Fibroblast of villous mesenchyme (primary cell): ENCODE results near the gene LRRC8B. TPM values are rescaled to one million over a fixed set of nuclear protein-coding genes. Genes with fewer than 3 reads are reported as not detected.

ENCODE experiments used
- DNase-seq: peaks from one replicate; pipeline ENCODE4 v3.0.0-alpha.2; 2010; ENCODE audit warnings: low read depth
- H3K4me3 ChIP-seq: 2 replicates; pipeline ENCODE4 v1.5.1; 2011; ENCODE audit warnings: low read depth, mild to moderate bottlenecking, low read length
- total RNA-seq: library from RNA; depleted of rRNA; stranded (reverse); fragments of >200 nt; gene quantifications from 2 replicates; pipeline ENCODE4 v1.2.3, GENCODE V29; 2012
- TF ChIP-seq, protein P1 (sequence below): IDR thresholded peaks from 2 replicates; pipeline ENCODE4 v1.5.1; 2012; ENCODE audit warnings: low read depth, mild to moderate bottlenecking, low read length; ENCODE audit not compliant: insufficient read depth

The LRRC8B gene
- total RNA-seq, 1 donor, result 0.86 TPM

DNA sequence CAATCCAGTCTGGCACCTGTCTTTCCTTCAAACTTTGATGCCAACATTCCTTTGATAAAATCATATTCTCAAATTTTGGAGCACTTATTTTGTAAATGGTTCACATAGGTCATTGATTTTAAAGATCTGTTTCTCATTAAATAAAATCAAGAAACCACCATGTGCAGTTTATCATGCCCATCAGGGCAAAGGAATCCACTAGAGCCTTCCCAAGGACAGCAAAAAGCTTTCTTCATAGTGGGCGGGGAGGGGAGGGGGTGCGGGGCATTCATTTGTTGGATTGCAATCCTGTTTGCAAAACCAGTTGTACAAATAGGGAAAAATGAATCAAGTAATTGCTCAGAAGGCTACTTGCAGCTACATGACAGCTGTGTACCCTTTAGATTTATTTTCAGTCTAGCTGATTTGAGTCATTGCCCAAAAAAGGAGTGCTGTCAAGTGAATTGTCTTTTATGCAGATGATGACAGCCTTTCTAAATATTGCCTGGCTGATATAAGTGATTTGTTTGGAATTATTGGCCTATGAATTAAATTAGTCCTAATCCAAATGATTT, 23.0 kb downstream of the LRRC8B start:
- TF ChIP-seq, protein P1, sequence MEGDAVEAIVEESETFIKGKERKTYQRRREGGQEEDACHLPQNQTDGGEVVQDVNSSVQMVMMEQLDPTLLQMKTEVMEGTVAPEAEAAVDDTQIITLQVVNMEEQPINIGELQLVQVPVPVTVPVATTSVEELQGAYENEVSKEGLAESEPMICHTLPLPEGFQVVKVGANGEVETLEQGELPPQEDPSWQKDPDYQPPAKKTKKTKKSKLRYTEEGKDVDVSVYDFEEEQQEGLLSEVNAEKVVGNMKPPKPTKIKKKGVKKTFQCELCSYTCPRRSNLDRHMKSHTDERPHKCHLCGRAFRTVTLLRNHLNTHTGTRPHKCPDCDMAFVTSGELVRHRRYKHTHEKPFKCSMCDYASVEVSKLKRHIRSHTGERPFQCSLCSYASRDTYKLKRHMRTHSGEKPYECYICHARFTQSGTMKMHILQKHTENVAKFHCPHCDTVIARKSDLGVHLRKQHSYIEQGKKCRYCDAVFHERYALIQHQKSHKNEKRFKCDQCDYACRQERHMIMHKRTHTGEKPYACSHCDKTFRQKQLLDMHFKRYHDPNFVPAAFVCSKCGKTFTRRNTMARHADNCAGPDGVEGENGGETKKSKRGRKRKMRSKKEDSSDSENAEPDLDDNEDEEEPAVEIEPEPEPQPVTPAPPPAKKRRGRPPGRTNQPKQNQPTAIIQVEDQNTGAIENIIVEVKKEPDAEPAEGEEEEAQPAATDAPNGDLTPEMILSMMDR, result no peak
- no peak overlapping the region for H3K4me3 ChIP-seq
- no peak for DNase-seq

DNA sequence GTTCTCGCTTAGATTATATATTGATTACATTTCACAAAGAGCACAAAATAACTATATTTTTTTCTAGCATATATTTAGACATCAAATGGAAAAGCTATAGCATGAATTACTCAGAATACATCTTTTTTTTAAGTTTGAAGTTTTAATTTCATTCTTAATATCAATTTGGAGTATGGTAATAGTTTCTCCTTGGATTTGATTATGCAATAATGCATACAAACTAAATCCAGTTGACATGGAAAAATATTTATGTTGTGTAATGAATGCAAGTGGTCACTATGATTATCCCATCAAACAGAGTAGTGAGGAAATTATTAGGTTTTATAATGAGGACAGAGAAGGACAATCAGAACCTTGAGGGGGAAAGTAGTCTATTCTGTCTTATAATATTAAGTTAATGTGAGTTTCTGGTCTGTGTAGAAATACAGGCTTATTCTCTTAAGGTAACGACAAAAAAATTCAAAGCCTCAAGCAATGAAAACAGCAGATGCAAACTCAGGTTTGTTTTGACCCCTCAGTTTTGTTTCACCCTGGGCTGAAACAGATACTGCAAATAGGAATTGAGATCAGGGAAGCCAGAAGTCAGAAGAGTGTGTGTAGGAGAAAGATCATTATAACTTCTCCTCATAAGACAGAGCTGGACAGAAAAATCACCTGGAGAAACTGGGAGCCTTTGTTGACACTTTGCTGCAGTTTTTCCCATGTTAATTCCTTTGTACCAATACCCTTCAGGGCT, 23.7 kb downstream of the LRRC8B start:
- no peak for DNase-seq
- H3K4me3 ChIP-seq, result no peak overlapping the region
- TF ChIP-seq, protein P1, result no peak

GRCh38 chr1:89550995-89551394, 26.4 kb downstream of the LRRC8B start:
- TF ChIP-seq, protein P1, result no peak

DNA sequence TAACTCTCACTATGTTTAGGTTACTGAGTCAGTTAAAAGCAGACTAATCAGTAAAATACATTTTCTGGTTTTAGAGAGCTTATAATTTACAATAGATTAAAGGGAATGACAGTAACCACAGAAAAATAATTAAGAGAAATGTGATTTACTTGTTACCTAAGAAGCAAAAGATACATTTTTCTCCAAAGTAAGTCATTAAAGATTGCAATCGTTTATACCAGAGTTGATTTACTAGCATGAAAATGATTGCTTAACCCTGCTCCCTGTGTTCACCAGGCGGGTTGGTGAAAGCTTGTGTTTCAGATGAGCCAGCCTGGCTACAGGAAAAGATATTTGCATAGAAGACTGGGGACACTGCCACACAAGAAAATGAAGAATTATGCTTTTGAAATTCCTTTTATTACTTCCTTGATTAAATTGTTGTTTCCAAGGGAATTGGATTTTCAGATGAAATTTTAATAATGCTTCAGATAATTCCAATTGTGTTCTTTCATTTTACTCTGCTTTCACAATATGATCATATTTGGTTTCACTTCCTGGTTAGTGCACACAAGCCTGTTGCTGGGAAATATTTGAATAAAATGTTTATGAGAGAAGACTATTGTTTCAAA, 27.9 kb downstream of the LRRC8B start:
- no peak overlapping the region for H3K4me3 ChIP-seq
- peak; percentile 22 for DNase-seq

More at GRCh38 chr1:89550995-89551394, 26.4 kb downstream of the LRRC8B start:
- no peak for DNase-seq
- no peak overlapping the region for H3K4me3 ChIP-seq

GRCh38 chr1:89553157-89553556, 28.5 kb downstream of the LRRC8B start:
- TF ChIP-seq, protein P1, result no peak
- DNase-seq, result no peak
- H3K4me3 ChIP-seq, result no peak overlapping the region

More for the DNA sequence above, 27.9 kb downstream of the LRRC8B start:
- TF ChIP-seq, protein P1, result no peak

DNA sequence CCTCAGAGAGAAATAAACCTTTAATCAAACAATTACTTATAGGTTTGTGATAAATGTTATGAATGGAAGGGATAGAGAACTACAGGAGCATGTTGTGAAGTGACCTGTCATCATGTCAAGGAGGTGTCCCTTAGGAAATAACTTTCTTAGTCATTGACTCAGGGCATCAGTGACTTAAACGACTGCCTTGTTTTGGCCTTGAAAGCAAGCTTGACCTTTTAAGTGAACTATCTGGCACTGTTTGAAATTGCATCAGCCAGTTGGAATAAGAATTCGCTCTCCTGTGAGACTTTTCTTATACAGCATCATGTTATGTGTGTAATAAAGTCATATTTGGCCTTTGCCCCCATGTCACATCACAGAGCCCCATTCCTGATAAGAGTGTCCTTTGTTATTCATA, 30.9 kb downstream of the LRRC8B start:
- DNase-seq, result no peak

More for the DNA sequence above, 30.9 kb downstream of the LRRC8B start:
- H3K4me3 ChIP-seq, result no peak overlapping the region
- TF ChIP-seq, protein P1, result no peak
